A172 (cell line): ENCODE measurements around the gene GSE1. TPM values are rescaled to one million over a fixed set of nuclear protein-coding genes. Genes with fewer than 3 reads are reported as not detected.

Experiments used
- DNase-seq: peaks from one replicate; pipeline ENCODE4 v3.0.0-alpha.2; 2015; ENCODE audit warnings: low spot score
- total RNA-seq: library from RNA; depleted of rRNA; stranded (reverse); fragments of >200 nt; shearing (Covaris generic); gene quantifications from 2 replicates; pipeline ENCODE4 v1.2.3, GENCODE V29; 2014

The GSE1 gene
- total RNA-seq, 1 experiment from 2014 or later, result 13.4 TPM

DNA sequence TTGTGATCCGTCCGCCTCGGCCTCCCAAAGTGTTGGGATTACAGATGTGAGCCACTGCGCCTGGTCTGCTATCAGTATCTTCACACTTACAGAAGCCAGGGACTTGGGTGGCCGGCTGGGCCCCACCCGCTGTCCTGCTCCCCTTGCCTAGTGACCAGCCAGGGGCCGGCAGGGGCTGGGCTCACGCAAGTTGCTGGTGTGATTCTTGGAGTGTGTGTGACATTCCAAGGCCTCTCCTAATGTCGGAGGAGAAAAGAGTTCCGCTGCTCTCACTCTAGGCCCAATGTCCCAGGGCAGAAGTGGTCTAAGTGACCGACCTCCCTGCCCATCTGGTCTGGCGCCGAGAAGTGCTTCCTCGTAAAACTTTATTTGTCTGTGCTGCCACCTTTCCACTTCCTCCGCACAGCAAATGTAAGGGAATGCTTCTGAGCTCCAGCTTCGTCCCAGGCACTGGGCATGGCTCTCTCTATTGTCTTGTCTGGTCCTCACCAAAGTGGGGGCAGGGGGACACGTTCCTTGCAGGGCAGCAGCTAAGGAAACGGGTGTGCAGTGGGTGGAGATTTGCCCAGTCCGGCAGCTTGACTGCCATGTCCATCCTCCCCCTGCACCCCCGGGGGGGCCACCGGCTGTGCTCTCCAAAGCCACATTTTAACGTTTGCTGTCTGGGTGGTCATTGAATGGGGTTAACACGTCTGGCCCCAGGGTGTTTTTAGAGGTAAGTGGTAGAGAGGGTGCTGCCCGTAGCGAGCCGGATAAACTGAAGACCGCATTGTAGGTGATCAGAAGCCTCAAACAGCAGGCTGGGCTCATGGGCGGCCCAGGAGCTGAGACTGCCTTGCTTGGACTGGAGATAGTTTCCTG, 7.8 kb upstream of the GSE1 start:
- no peak for DNase-seq

DNA sequence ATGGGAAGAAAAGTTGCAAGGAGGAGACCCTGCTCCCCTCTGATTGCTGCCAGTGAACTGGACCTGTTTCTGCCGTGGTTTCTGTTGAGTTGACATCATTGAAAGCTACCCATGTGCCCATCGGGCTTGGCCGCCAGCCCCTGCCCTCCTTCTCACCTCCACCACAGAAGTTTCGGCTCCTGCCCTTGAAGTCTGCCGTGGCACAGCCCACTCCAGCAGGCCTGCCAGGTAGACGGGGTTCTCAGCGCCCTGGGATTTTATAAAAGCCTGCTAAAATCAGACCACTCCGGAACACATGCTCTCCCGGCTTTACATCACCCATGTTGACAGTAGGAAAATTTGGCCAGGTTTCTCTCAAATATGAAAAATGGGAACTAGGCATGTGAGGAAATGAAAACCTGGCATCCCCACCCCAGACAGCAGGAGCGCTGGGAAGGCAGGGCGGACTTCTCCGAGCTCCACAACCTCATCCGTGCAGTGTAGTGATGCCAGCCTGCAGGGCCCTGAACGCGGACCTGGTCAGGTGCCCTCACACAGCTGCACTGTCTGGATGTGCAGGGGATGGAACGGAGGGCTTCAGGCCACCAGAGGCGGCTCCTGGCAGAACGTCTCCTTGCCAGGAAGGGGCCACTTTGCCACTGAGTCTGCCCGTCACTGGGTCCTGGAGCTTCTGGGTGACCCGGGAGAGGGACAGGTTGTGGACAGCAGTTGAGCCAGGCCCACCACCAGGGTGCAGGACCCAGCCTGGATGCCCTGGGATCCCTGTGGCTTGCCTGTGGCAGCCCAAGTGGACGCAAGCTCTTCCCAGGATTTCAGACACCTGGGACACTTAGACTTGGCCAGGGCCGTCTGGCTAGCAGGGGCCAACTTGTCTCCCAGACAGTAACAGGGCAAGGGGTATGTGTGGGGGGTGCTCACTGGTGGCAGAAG, 6.9 kb upstream of the GSE1 start:
- no peak for DNase-seq

DNA sequence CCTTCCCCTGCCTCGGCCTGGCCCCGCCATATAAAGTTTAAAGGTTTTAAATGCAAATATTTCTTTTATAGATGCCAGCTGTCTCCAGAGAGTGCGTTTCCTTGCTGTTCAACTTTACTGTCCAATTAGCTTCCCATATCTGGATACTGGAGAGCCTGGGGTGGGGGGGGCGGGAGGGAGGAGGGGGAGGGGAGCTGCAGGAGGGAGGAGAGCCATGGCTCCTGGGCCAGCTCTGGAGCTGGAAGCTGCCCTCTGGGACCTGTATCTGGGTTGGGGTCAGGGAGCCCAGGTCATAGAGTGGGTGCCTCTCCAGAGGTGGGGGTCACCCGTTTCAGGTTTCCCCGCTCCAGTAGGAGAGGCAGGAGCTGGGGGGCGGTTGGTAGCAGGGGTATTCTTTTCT, 6.2 kb upstream of the GSE1 start:
- no peak for DNase-seq

DNA sequence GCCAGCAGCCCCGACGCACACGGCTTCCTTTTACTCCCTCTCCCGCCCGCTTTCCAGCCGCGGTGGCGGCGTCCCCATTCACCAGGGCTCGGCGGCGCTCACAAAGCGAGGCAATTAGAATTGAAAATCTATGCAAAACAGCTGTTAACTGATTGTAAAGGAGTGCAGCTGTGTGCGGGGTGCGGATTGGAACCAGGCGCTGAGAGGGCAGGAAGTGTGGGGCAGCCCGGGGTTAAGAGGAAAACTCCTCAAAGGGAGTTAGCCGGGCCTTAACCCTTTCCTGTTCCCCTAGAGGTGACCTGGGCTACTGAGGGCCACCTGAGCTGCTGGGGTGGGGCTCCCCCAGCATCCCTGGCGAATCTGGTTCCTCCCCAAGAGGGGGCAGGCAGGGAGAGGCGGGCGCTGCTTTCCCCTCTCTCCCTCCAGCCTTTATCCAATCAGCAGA, 5.8 kb upstream of the GSE1 start:
- DNase-seq, result no peak

DNA sequence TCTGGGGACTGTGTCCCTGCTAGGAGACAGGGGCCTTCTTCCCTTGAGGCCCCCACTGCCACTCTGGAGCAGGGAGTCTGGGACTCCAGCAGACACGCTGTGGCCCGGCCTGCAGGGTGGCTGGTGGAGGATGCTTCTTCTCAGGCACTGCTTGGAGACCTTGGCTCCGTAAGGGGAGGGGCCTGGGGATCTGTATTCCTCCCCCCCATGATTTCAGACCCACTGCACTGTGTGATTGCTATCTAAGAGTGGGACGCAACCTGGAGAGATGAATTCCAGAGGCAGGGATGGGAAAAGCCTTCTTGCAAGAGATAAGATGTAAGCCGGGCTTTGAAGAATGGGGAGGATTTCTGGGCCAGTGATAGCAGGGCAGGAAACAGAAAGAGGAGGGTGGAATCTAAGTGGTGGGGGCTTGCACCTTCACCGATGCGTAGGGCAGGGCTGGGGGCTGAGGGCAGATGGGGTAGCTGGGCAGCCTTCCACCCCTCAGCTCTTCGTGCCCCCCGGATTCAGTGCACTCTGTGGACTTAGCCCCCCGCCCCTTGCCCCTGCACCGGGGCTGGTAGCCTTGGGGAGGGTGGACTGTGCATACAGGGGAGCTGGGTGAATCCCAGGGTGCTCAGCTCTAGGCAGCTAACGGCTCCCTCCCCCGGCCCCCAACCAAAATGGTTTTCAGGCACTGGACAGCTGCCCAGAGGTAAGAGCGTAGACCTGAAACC, 5.2 kb upstream of the GSE1 start:
- DNase-seq, result no peak

DNA sequence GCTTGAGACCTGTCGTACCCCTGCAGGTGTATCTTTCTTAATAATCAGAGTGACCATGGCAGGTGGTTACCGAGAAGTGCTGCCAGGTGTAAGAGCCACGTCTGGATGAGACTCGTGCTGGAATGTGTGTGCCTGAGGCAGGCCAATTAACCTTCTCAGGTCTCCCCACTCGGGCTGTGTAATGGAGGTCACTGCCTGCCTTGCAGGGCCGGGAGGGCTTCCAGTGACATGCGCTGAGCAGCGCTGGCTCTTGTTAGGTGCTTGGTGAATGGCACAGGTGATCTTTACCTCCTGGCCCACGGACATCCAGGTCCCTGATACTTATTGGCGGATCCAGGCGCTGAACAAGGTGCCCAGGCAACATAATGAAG, 4.6 kb upstream of the GSE1 start:
- no peak for DNase-seq

DNA sequence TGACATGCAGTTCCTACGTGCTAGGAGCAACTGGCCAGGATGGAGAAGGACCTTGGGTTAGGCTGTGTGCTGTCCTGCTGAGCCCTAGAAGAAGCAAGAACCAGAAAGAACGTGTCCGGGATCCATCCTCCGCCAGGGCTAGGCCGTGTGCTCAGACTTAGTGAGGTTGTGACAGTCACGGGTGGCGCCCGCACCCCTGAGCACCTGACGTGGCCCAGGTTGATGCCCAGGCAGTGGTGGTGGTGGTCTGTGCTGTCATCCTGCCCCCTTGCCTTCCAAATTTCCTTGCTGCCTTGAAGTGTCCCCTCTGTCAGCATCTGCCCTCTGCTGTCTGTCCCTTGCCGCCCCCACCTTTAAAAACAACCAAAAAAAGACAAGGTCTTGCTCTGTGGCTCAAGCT, 4.2 kb upstream of the GSE1 start:
- no peak for DNase-seq

DNA sequence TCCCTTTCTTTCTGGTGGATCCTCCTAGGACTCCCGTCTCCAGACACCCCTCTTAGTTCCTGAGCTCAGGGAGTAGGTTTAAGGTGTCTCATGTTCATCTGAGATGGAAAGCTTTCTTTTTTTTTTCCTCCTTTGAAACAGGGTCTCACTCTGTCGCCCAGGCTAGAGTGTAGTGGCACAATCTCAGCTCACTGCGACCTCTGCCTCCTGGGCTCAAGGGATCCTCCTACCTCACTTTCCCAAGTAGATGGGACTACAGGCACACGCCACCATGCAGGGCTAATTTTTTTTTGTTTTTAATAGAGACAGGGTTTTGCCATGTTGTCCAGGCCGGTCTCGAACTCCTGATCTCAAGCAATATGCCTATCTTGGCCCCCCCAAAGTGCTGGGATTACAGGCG, 3.6 kb upstream of the GSE1 start:
- no peak for DNase-seq

DNA sequence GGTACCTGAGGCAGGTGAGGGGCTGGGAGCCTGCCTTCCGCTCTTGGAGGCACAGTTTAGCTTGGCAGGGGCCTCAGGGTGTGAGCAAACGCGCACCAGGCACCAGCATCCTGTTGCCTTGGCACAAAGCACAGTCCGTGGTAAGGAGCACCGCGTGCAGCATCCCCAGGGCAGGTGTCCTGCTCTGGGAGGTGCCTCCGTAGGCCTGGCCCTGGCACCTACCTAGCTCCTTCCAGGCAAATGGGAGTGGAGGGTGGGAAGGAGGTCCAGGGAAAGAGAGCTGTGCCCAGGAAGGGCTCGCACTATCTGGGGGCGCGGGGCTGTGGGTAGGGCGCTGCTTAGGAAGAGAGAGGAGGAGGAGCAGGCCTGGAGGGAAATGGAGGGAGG, 3.1 kb upstream of the GSE1 start:
- no peak for DNase-seq

DNA sequence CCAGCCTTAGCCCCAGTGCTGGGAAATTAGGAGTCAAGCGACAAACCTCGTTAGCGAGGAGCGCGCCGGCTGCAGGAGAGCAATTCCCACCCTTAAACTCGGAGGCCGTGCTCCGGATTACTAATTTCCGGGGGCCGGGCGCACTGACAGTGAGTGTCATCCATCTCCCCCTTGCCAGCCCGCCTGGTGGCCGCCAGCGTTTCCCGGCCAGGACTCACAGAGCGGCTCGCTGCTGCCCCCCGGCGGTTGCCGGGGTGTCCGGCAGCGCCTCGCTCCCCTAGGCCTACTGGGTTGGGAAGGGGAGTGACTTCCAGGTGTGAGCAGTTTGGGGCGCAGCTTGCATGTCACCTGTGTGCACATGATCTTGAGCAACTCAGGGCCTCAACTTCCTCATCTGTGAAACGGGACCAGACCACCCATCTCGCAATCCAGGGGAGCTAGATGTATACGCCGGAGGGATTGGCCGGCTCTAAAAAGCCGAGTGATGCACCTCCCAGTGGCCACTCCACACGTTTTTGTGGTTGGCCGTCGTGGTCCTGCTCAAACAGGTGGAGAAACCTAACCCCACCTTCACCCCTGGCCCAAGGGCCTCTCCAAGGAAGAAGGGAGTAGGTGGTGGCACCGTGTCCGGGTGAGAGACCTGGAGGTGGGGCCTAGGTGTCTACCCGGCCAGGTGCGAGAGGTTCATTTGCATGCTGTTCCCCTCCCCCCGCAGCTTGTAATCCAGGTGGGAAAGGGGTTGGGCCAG, 2.5 kb upstream of the GSE1 start:
- peak; percentile 87 for DNase-seq

DNA sequence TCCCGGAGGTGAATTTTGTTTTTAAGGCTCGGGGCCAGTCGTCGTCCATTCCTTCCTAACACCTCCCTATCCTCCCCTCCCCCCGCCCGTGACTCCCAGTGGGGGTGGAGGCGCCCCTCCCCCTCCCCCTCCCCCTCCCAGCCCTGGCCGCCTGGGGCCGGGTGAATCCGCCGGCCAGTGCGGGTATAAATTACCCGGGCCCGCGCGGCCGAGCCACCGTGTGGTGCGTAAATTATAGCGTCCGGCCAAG, 2.0 kb upstream of the GSE1 start:
- DNase-seq, result no peak

DNA sequence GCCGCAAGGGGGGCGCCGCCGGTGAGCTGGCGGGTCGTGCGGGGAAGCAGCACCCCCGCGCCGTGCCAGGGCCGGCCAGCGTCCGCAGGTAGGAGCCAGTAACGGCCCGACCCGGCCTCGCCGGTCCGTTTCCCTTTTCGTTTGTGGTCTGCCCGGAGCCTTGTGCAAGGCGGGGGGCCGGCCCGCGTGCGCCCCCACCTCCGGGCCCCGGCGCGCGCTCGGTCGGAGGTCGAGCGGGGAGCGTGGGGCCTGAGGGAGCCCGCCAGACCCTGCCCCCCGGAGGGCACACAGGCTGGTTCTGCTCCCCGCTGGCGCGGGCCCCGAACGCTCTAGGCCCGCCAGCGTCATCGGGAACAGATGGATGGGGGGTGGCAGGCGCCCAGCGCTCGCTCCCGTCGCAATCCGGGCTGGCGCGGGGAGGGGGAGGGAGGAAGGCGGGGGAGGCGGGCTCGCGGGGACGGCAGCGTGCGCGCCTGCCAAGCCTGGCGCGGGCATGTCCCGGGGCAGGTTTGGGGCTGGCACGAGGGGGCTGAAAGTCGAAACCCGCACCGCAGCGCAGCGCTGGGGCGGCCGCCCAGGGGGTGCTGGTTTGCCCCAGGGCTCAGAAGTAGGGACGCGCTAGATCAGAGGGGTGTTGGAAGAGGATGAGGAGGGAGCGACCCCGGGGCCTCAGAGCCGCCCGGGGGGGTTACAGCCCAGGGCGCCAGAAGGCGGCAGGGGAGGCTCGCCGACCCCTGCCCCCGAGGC, 1.5 kb upstream of the GSE1 start:
- peak; percentile 68 for DNase-seq

DNA sequence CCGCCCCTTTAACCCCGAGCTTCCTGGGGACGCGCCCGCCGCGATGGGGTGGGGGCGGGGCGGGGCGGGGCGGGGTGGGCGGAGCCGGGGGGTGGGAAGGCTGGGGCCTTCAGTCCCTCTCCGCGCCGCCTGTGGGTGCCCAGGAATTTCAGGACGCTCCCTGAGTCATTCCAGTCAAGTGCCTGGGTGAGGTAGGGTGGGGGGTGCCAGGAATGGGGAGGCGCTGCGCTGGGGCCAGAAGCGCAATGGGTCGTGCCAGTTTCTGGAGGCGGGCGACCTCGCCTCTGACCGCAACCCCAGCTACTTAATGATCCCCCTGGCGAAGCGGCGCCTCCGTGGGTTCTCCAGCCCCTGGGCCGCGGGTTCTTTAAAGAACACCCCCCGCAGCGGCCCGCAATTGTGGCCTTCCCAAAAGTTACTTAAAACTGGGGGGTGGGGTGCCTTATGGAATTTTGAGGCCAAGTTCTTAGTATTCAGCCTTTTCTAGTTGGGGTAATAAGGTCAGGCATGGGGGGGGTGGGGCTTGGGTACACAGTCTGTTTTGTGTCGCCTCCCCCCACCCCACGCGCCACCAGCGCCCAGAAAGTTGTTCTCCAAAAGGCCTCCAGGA, 826 bp upstream of the GSE1 start:
- DNase-seq, result peak; percentile 96

DNA sequence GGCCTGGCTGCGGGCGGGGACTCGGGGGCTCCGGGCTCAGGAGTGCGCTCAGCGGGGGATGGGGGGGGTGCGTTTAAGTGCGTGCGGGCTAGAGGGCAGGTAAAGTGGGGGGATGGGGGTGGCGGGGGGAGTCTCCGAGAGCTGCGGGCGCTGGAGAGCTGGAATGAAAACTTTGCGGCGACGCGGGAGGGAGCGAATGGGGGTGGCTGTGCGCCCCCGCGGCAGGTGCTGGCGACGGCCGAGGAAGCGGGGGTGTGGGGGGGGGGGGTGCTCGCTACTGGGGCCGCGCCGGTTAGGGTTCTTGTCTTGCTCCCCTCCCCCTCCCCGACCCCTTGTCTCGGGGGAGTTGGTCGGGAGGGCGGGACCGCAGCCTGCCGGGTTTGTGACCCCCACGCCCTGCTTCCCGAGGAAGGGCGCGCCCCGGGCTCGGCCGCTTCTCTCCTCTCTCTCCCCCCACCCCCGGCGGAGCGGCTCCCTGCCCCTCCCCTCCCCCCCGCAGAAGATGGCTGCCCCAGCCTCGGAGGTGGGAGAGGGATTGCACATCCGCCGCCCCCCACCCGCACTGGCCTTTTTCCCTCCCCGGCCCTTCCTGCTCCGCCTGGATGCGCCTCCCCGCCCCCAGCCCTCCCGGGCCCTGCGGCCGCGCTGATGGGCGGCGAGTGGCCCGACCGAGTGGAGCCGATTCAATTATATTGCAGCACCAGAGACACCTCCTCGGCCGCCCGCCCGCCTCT, 649 bp downstream of the GSE1 start:
- peak; percentile 34 for DNase-seq

DNA sequence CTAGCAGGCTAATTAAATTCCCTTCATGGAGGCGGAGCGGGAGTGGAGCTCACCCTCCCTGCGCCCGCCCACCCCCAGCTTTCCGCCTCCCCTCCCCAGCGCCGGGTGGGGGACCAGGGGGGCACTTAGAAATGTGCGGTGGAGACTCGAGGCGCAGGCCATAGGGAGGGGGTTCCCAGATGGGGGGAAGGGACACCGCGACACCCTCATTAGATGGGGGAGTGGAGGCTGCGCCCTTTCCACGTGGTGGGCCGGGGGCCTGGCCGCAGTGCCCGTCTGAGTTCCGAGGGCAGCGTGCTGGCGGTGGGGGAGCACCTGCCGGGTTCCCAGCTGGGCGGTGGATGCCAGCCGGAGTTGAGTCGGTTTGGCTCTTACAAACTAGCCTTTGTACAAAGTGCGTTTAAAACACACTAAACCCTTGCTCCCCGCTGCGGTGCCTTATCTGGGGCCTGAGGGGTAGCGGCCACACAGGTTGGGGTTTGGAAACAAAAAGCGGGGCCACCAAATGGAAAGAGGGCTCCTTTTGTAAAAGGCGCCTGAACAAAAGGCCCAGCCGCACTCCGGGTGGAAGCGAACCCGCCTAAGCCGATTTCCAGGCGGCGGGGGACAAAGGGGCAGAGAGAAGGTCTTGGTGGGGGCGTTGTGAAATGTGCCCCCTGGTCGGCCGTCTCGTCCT, 1.4 kb downstream of the GSE1 start:
- DNase-seq, result no peak

DNA sequence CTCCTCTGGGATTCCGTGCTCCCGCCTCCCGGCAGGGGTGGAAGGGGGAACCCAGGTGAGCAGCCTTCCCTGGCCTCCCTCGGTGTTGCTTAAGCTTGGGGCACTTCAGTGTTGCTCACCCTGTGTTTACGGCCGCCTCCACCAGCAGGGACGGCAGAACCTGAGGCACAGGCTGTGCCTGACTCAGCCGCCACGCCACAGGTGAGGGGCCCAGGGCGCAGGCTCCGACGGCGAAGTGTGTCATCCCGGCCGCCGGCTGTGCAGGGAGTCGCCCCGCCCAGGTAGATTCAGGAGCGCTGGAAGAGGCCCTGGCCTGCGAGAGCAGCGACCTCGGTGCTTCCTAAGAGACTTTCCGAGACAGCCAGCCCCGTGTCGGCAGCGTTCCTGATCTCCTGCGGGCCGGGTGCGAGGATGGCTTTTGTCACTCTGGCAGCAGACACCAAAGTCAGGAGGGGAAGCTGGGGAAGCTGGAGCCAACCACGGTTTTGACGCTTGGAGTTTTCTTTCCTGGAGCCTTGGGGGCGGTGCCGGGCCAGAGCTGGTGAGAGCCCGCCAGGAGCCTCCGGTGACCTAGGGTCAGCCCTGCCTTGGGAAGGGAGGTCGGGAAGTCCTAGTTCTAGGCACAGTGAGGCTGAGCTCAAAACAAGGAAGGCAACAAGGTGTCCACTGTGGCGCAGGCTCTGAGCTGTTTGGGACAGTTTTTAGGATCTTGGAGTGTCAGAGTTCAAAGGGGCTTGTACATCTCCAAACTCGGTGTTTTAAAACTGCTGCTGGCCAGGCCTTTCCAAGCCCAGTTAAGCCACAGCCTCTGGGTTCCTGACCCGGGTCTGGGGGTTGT, 2.1 kb downstream of the GSE1 start:
- no peak for DNase-seq

DNA sequence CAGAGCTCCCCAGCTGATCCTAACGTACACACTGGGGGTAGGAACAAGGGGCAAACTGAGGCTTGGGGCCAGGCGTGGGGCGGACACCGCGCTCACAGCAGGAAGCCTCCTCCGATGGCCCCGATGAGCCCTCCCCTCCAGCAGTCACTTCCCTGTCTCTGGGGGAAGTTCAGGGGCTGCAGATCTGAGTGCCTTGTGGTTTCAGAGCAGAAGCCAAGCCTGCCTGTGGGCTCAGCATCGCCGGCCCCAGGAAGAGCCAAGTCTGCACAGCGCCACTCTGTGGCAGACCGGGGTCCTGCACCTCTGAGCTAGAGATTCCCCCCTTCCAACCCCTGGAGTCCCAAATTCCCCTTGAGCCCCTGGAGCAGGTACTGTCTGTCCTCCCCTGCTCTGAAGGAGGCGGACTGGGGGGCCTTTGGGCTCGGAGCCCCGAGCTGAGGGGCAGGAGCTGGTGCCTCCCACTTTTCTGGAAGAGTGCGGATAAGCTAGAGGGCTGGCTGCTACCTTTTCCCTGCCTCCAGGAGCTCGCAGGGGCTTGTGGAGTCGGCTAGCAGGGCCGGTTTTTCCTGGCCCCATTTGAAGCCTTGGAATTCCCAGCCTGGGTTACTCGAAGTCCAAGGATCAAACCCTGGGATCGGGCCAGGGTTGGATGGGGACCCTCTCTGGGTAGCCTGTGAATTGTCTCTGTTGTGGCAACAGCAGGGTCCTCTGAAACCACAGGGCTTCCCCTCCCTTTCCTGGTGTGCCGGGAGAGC, 2.9 kb downstream of the GSE1 start:
- DNase-seq, result peak; percentile 55
